Keratinocyte (primary cell): ENCODE data around the gene GPR183. TPM values are rescaled to one million over a fixed set of nuclear protein-coding genes. Genes with fewer than 3 reads are reported as not detected.

Source experiments
- DNase-seq: peaks from one replicate; pipeline ENCODE4 v3.0.0-alpha.2; 2011; ENCODE audit warnings: low read depth, missing footprints, low spot score
- FAIRE-seq: peaks from 2 replicates; lab custom pipeline; 2011; peaks lifted over from hg19 to GRCh38; lab: Jason Lieb, UNC
- H2AFZ ChIP-seq: 2 replicates; pipeline ENCODE4 v1.6.0; 2012; ENCODE audit warnings: low read length, control low read depth, inconsistent platforms; ENCODE audit not compliant: control insufficient read depth
- H3K27ac ChIP-seq: 2 replicates; pipeline ENCODE4 v1.5.1; 2011; ENCODE audit warnings: low read length; ENCODE audit not compliant: control insufficient read depth, insufficient read depth
- H3K27me3 ChIP-seq: 3 replicates; pipeline ENCODE4 v1.6.0; 2011; ENCODE audit warnings: low read length; ENCODE audit not compliant: control insufficient read depth, insufficient read depth; ENCODE audit errors: extremely low read depth
- H3K36me3 ChIP-seq, 2 experiments: 2 replicates in 1 of 2; 3 replicates in 1 of 2; pipeline ENCODE4 v1.5.1; 2011; ENCODE audit warnings: low read length in 2 of 2, mild to moderate bottlenecking in 1 of 2; ENCODE audit not compliant: control insufficient read depth in 2 of 2, insufficient read depth in 2 of 2; ENCODE audit errors: extremely low read depth in 1 of 2
- H3K4me1 ChIP-seq: 3 replicates; pipeline ENCODE4 v1.5.1; 2011; ENCODE audit warnings: low read length; ENCODE audit not compliant: control insufficient read depth, insufficient read depth; ENCODE audit errors: extremely low read depth
- H3K4me2 ChIP-seq: 3 replicates; pipeline ENCODE4 v1.6.0; 2011; ENCODE audit warnings: low read depth, low read length; ENCODE audit not compliant: control insufficient read depth, insufficient read depth; ENCODE audit errors: extremely low read depth
- H3K4me3 ChIP-seq, 3 experiments: fragments of 200-600 bp in 1 of 3; sonication (generic) in 1 of 3; 2 replicates in 2 of 3; 3 replicates in 1 of 3; pipeline ENCODE4 v1.5.1; 2011 to 2016; ENCODE audit warnings: low read length in 3 of 3, mild to moderate bottlenecking in 3 of 3, control low read depth in 2 of 3, inconsistent platforms in 1 of 3, low read depth in 1 of 3, mixed read lengths in 1 of 3, mixed run types in 1 of 3, moderate library complexity in 1 of 3; ENCODE audit not compliant: control insufficient read depth in 2 of 3, insufficient read depth in 2 of 3; ENCODE audit errors: extremely low read depth in 1 of 3
- H3K79me2 ChIP-seq: 2 replicates; pipeline ENCODE4 v1.6.0; 2012; ENCODE audit warnings: low read length; ENCODE audit not compliant: control insufficient read depth, insufficient read depth
- H3K9ac ChIP-seq: 3 replicates; pipeline ENCODE4 v1.6.0; 2011; ENCODE audit warnings: low read length; ENCODE audit not compliant: control insufficient read depth, insufficient read depth; ENCODE audit errors: extremely low read depth
- H3K9me1 ChIP-seq: 3 replicates; pipeline ENCODE4 v1.6.0; 2011; ENCODE audit warnings: low read length; ENCODE audit not compliant: control insufficient read depth, insufficient read depth; ENCODE audit errors: extremely low read depth
- H3K9me3 ChIP-seq: 2 replicates; pipeline ENCODE4 v1.5.1; 2012; ENCODE audit warnings: low read depth, low read length; ENCODE audit not compliant: control insufficient read depth
- H4K20me1 ChIP-seq: 3 replicates; pipeline ENCODE4 v1.6.0; 2011; ENCODE audit warnings: low read length; ENCODE audit not compliant: control insufficient read depth, insufficient read depth; ENCODE audit errors: extremely low read depth
- CTCF ChIP-seq, 3 experiments: IDR thresholded peaks in 1 of 3; conservative IDR thresholded peaks in 1 of 3; optimal IDR thresholded peaks in 1 of 3; 2 replicates in 2 of 3; 3 replicates in 1 of 3; pipeline versions ENCODE3 to v1.5.1; 2011; ENCODE audit warnings: low read length in 3 of 3, mild to moderate bottlenecking in 3 of 3, moderate library complexity in 2 of 3, control low read depth in 1 of 3, inconsistent platforms in 1 of 3; ENCODE audit not compliant: insufficient read depth in 2 of 3; ENCODE audit errors: extremely low read depth in 1 of 3
- EZH2 ChIP-seq: IDR thresholded peaks from one replicate; pipeline ENCODE4 v1.6.1; 2012; ENCODE audit warnings: inconsistent platforms, mild to moderate bottlenecking, low read length, moderate library complexity
- dilution Hi-C: fragments of 300-500 bp; cut with MboI; formaldehyde crosslinking; loops from one replicate; pipeline ENCODE4 v1.7.0; 2020; ENCODE audit warnings: low sequenced_read_pairs; ENCODE audit not compliant: extremely low pct_ligation_motif_present
- polyA plus RNA-seq, 5 experiments: library from polyadenylated mRNA; depleted of rRNA in 3 of 5; stranded (reverse) in 3 of 5; stranded (forward) in 1 of 5; unstranded in 1 of 5; fragments of >200 nt; gene quantifications; 1 replicate in 1 of 5; 2 replicates in 3 of 5; 3 replicates in 1 of 5; pipeline versions ENCODE4 v1.2.1 to v1.2.3, GENCODE V29; 2011 to 2012; ENCODE audit warnings: missing spikeins in 2 of 5, low read depth in 1 of 5, low replicate concordance in 1 of 5

Gene GPR183
- polyA plus RNA-seq, 1 donor (not counting 4 experiments of a cell fraction or from before 2014, with no cell fraction given), result not detected

DNA sequence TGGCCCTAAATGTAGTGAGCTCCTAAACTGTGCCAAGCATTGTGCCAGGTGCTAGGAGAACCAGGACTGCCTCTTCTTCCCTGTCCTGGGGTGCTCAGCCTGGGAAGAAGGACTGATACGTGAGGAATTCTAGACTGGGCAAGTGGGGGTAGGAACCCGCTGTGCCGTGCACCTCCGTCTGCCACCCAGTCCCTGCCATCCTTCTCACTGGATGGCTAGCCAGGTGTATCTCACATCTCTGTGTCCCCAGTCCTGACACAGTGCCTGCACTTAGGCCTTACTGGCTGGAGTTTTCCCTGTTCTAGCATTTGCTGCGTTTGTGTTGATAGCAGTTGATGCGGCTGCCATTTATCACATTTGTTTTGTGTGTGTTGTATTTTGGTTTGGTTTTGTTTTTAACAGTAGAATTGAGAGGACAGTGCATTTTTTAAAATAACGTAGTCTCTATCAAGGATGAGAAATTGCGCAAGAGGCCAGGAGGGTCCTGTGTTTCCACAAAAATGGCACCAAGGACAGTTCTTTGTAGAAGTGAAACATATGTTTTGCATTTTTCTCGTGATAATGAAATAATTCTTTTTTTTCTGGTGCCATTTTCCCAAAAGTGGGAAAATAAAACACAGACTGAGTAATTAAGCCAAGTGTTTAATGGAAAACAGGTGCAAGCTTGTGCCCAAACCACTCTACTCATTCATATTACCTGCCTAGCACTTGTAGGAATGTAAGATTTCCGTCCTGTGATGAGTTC is 4.7 kb upstream of the GPR183 start:
- Histone ChIP-seq H3K27ac (no peak overlapping the region), H4K20me1 (no peaks in the 10 kb centered on the region), H3K9ac (no peak overlapping the region), H3K79me2 (peaks cover 2% of the 10 kb centered on the region), H3K27me3 (no peaks in the 10 kb centered on the region), H3K9me1 (no peaks in the 10 kb centered on the region), H3K4me2 (no peak overlapping the region), H3K4me1 (peaks cover 7% of the 10 kb centered on the region), H2AFZ (no peak overlapping the region), H3K9me3 (no peaks in the 10 kb centered on the region), H3K4me3 (no peak overlapping the region), H3K36me3 (peaks cover 0 to 1% of the 10 kb centered on the region in 2 experiments)
- no peak for TF ChIP-seq CTCF (optimal IDR thresholded peaks at IDR 0.05 in 1 of 3, IDR thresholded peaks at IDR 0.05 in 1 of 3, conservative IDR thresholded peaks at IDR 0.05 in 1 of 3; ENCODE audit: extremely low read depth in 1 of 3, insufficient read depth in 2 of 3, low read length in 3 of 3)
- no peak for TF ChIP-seq EZH2
- FAIRE-seq (no peak), DNase-seq (no peak)
- dilution Hi-C loops, result no loop called here

DNA sequence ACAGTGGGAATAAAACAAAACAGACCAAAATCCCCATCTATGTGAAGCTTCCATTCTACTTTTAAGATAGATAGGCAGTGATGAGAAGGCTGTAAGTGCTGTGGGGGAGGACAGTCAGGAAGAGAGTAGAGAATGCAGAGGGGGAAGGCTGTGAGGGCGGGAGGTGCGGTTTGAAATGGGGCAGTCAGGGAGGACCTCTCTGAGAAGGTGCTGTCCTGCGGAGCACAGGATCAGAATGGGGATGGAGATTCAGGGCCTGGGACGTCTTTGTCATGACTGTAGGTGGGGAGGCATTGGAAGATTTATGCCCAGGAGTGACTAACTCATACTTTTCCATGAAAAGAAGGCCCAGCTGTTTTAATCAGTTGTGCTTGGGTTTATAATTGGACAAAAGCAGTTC is 3.9 kb upstream of the GPR183 start:
- no peak for FAIRE-seq
- dilution Hi-C loops, result no loop called here

More for the DNA sequence above, 3.9 kb upstream of the GPR183 start:
- no peak overlapping the region for H3K9ac ChIP-seq
- TF ChIP-seq EZH2 (no peak), CTCF (optimal IDR thresholded peaks at IDR 0.05 in 1 of 3, IDR thresholded peaks at IDR 0.05 in 1 of 3, conservative IDR thresholded peaks at IDR 0.05 in 1 of 3; ENCODE audit: extremely low read depth in 1 of 3, insufficient read depth in 2 of 3, low read length in 3 of 3) (no peak)
- no peak overlapping the region for H2AFZ ChIP-seq
- H3K4me1 ChIP-seq, result peaks cover 7% of the 10 kb centered on the region
- H3K27me3 ChIP-seq, result no peaks in the 10 kb centered on the region
- no peaks in the 10 kb centered on the region for H3K9me1 ChIP-seq
- no peaks in the 10 kb centered on the region for H3K36me3 ChIP-seq
- H3K27ac ChIP-seq, result no peak overlapping the region
- no peak overlapping the region for H3K4me3 ChIP-seq
- H3K9me3 ChIP-seq, result no peaks in the 10 kb centered on the region
- peaks cover 2% of the 10 kb centered on the region for H3K79me2 ChIP-seq
- DNase-seq, result no peak
- no peak overlapping the region for H3K4me2 ChIP-seq
- no peaks in the 10 kb centered on the region for H4K20me1 ChIP-seq
